B cell (primary cell): ENCODE results near the gene FAM53B. TPM values are rescaled to one million over a fixed set of nuclear protein-coding genes. Genes with fewer than 3 reads are reported as not detected.
A peak's percentile ranks its signal among the peaks of the same experiment; 100 is the strongest.

Experiments used
- ATAC-seq: fragments of 200-7000 bp; cut with Tn5 transposase; one replicate; pipeline ENCODE4 v1.10.0; 2021; ENCODE audit warnings: low read depth, mild to moderate bottlenecking, moderate number of reproducible peaks, moderate library complexity
- CTCF ChIA-PET: fragments of 350-600 bp; sonication (Branson Sonifier 250); formaldehyde crosslinking; loops from one replicate; lab custom pipeline; 2021; ENCODE audit warnings: antibody characterized with exemption, inconsistent platforms; lab: Charles Lee
- POLR2A ChIA-PET: fragments of 350-600 bp; sonication (Branson Sonifier 250); formaldehyde crosslinking; loops from one replicate; lab custom pipeline; 2021; ENCODE audit warnings: antibody characterized with exemption; lab: Charles Lee
- DNase-seq: peaks from one replicate; pipeline ENCODE4 v3.0.0; 2013
- H2AFZ ChIP-seq: 2 replicates; pipeline ENCODE4 v1.6.1; 2012; ENCODE audit warnings: mild to moderate bottlenecking, low read depth, low read length; ENCODE audit not compliant: insufficient read depth, poor library complexity, severe bottlenecking
- H3K27ac ChIP-seq, 2 donors: 1 replicate in 1 of 2; 2 replicates in 1 of 2; pipeline ENCODE4 v1.5.1; 2012 to 2013; ENCODE audit warnings: low read length in 2 of 2, mild to moderate bottlenecking in 2 of 2, moderate library complexity in 1 of 2
- H3K27me3 ChIP-seq, 4 experiments: fragments of 200-600 bp in 1 of 4; sonication (generic) in 1 of 4; replicated peaks in 1 of 4; 1 replicate in 2 of 4; 2 replicates in 2 of 4; pipeline versions ENCODE4 v1.6.1 to v1.7.0; 2013 to 2016; ENCODE audit warnings: low read length in 3 of 4, mild to moderate bottlenecking in 2 of 4, mixed read lengths in 1 of 4, moderate library complexity in 1 of 4; ENCODE audit not compliant: insufficient read depth in 4 of 4, control insufficient read depth in 3 of 4; ENCODE audit errors: control extremely low read depth in 1 of 4
- H3K36me3 ChIP-seq, 2 experiments: replicated peaks in 1 of 2; 1 replicate in 1 of 2; 2 replicates in 1 of 2; pipeline versions ENCODE4 v1.6.1 to v1.7.1; 2013; ENCODE audit warnings: low read length in 1 of 2; ENCODE audit not compliant: insufficient read depth in 2 of 2, control insufficient read depth in 1 of 2; ENCODE audit errors: control extremely low read depth in 1 of 2, extremely low read depth in 1 of 2
- H3K4me1 ChIP-seq, 2 donors: fragments of 200-600 bp in 1 of 2; sonication (generic) in 1 of 2; 1 replicate in 1 of 2; 2 replicates in 1 of 2; pipeline versions ENCODE4 v1.5.1 to v1.6.1; 2013 to 2017; ENCODE audit warnings: low read length in 2 of 2; ENCODE audit not compliant: control insufficient read depth in 2 of 2, insufficient read depth in 2 of 2
- H3K4me2 ChIP-seq: replicated peaks from 2 replicates; pipeline ENCODE3; 2012; ENCODE audit warnings: mild to moderate bottlenecking, low read depth, low read length; ENCODE audit not compliant: poor library complexity, severe bottlenecking
- H3K4me3 ChIP-seq, 5 experiments: fragments of 200-600 bp in 1 of 5; sonication (generic) in 1 of 5; 1 replicate in 3 of 5; 2 replicates in 2 of 5; pipeline versions ENCODE4 v1.5.1 to v1.7.0; 2011 to 2016; ENCODE audit warnings: low read length in 4 of 5, mild to moderate bottlenecking in 4 of 5, low read depth in 2 of 5, control low read depth in 1 of 5, moderate library complexity in 1 of 5; ENCODE audit not compliant: insufficient read depth in 1 of 5; ENCODE audit errors: control extremely low read depth in 1 of 5, extremely low read depth in 1 of 5
- H3K79me2 ChIP-seq: fragments of 200-600 bp; sonication (generic); one replicate; pipeline ENCODE4 v1.6.0; 2016; ENCODE audit warnings: low read length; ENCODE audit not compliant: control insufficient read depth, insufficient read depth
- H3K9ac ChIP-seq: fragments of 200-600 bp; sonication (generic); 2 replicates; pipeline ENCODE4 v1.6.1; 2017; ENCODE audit warnings: mild to moderate bottlenecking, low read length, moderate library complexity
- H3K9me3 ChIP-seq, 3 donors: one replicate each; pipeline versions ENCODE4 v1.6.1 to v1.7.1; 2013; ENCODE audit warnings: low read length in 2 of 3; ENCODE audit not compliant: control insufficient read depth in 2 of 3, insufficient read depth in 1 of 3; ENCODE audit errors: control extremely low read depth in 1 of 3
- H4K20me1 ChIP-seq: 2 replicates; pipeline ENCODE4 v1.6.0; 2012; ENCODE audit warnings: mild to moderate bottlenecking, low read length; ENCODE audit not compliant: insufficient read depth, control insufficient read depth, poor library complexity, severe bottlenecking
- H3K27ac Mint-ChIP-seq: one replicate; pipeline ENCODE4 v1.8.0; 2021; ENCODE audit warnings: mixed read lengths
- H3K27me3 Mint-ChIP-seq: one replicate; pipeline ENCODE4 v1.8.0; 2021; ENCODE audit warnings: mixed read lengths
- H3K4me1 Mint-ChIP-seq: one replicate; pipeline ENCODE4 v1.8.0; 2021; ENCODE audit warnings: mixed read lengths
- H3K4me3 Mint-ChIP-seq: one replicate; pipeline ENCODE4 v1.8.0; 2021; ENCODE audit warnings: mixed read lengths
- H3K9me3 Mint-ChIP-seq: one replicate; pipeline ENCODE4 v1.8.0; 2022; ENCODE audit warnings: mixed read lengths; ENCODE audit not compliant: insufficient read depth
- CTCF ChIP-seq: fragments of 200-600 bp; IDR thresholded peaks from one replicate; pipeline ENCODE4 v1.8.0; 2022; ENCODE audit warnings: antibody characterized with exemption, mild to moderate bottlenecking
- EZH2 ChIP-seq: IDR thresholded peaks from 2 replicates; pipeline ENCODE4 v1.6.1; 2012; ENCODE audit warnings: borderline replicate concordance, low read depth, mild to moderate bottlenecking, moderate library complexity, low read length; ENCODE audit not compliant: insufficient read depth, poor library complexity, severe bottlenecking
- WGBS: methylation state at CpG from one replicate; pipeline ENCODE4 v1.1.5; 2013; ENCODE audit warnings: missing lambda C conversion rate; ENCODE audit not compliant: insufficient coverage; 5-methylcytosine and 5-hydroxymethylcytosine counted together
- intact Hi-C: fragments of 100-400 bp; cut with micrococcal nuclease; formaldehyde crosslinking; loops from one replicate; pipeline ENCODE4 v1.10.0; 2022
- polyA plus RNA-seq: library from polyadenylated mRNA; depleted of rRNA; stranded (reverse); fragments of >200 nt; gene quantifications from 2 replicates; pipeline ENCODE4 v1.2.3, GENCODE V29; 2012
- total RNA-seq, 2 donors: library from RNA; stranded (reverse); fragments of 120-200 nt in 1 of 2; gene quantifications; 1 replicate in 1 of 2; 2 replicates in 1 of 2; pipeline versions ENCODE4 v1.2.3 to v1.2.4, GENCODE V29; 2013 to 2022

FAM53B gene
- total and polyA plus RNA-seq, 2 donors (not counting 1 experiment from before 2014, with no cell fraction given), result 51.2 to 186 TPM

- Histone ChIP-seq H3K4me1 (peaks cover 88 to 94% of the 10 kb centered on the region in 2 donors), H2AFZ (no peak overlapping the region), H3K36me3 (peaks cover 1 to 86% of the 10 kb centered on the region in 2 experiments), H3K27me3 (no peaks in the 10 kb centered on the region), H3K9me3 (no peaks in the 10 kb centered on the region), H3K4me3 (peak overlapping the region in 1 of 5 experiments; percentile 7), H3K27ac (peak overlapping the region; percentile 80 to 91), H3K4me2 (peak overlapping the region; percentile 74), H3K79me2 (peaks cover 100% of the 10 kb centered on the region), H3K9ac (peak overlapping the region; percentile 44), H4K20me1 (peaks cover 64% of the 10 kb centered on the region)
- Mint-ChIP-seq H3K9me3 (no peaks in the 10 kb centered on the region), H3K4me1 (peaks cover 96% of the 10 kb centered on the region), H3K4me3 (peak overlapping the region; percentile 86), H3K27me3 (no peaks in the 10 kb centered on the region), H3K27ac (peak overlapping the region; percentile 97)
- TF ChIP-seq EZH2 (no peak), CTCF (no peak)
- peak; percentile 40 for ATAC-seq
- CTCF ChIA-PET, result interaction anchor here (0.8 to 3.6 kb wide), 10 partner anchors 9 to 157 kb away, joined by 3 to 36 read pairs (median 6); no protein-coding TSS in a partner anchor
- POLR2A ChIA-PET, result interaction anchor here (0.8 to 1.7 kb wide), 4 partner anchors 9 to 165 kb away, joined by 3 to 8 read pairs (median 3); no protein-coding TSS in a partner anchor
- DNase-seq, result peak; percentile 73
- 51% methylated on average over 13 of the region's 13 CpGs for WGBS
- intact Hi-C loops, result loop anchor here (2.0 to 5.0 kb wide), 2 partner anchors 43 to 51 kb away; no protein-coding TSS in a partner anchor
Measured at GRCh38 chr10:124697837-124698544, 46.2 kb downstream of the FAM53B start.

GRCh38 chr10:124697443-124697836 lies 46.7 kb downstream of the FAM53B start:
- Histone ChIP-seq H3K4me1 (peaks cover 82 to 88% of the 10 kb centered on the region in 2 donors), H3K79me2 (peaks cover 100% of the 10 kb centered on the region), H3K4me2 (peak overlapping the region; percentile 74), H3K36me3 (peaks cover 1 to 85% of the 10 kb centered on the region in 2 experiments), H3K9ac (peak overlapping the region; percentile 44), H4K20me1 (peaks cover 59% of the 10 kb centered on the region), H2AFZ (no peak overlapping the region), H3K27ac (peak overlapping the region; percentile 80 to 91), H3K27me3 (no peaks in the 10 kb centered on the region), H3K4me3 (no peak overlapping the region), H3K9me3 (no peaks in the 10 kb centered on the region)
- TF ChIP-seq CTCF (no peak), EZH2 (no peak)
- Mint-ChIP-seq H3K4me3 (peak overlapping the region; percentile 86), H3K9me3 (no peaks in the 10 kb centered on the region), H3K4me1 (peaks cover 95% of the 10 kb centered on the region), H3K27me3 (no peaks in the 10 kb centered on the region), H3K27ac (peak overlapping the region; percentile 97)
- ATAC-seq (no peak), DNase-seq (no peak)
- ChIA-PET CTCF (interaction anchor here (0.8 to 3.6 kb wide), 17 partner anchors 8 to 167 kb away, joined by 3 to 36 read pairs (median 5); no protein-coding TSS in a partner anchor), POLR2A (interaction anchor here (0.8 to 1.7 kb wide), 8 partner anchors 8 to 165 kb away, joined by 3 to 11 read pairs (median 3); no protein-coding TSS in a partner anchor)
- WGBS, result 92% methylated on average over 5 of the region's 8 CpGs
- intact Hi-C loops, result loop anchor here (2.0 to 5.0 kb wide), 2 partner anchors 43 to 50 kb away; no protein-coding TSS in a partner anchor
